ENCODE measurements around the gene MIP.
"Not testable (repeated sequence)": the region's sequence is repeated elsewhere in the genome, so short reads cannot be mapped to it uniquely, and the experiment has no call there.

The MIP gene

DNA sequence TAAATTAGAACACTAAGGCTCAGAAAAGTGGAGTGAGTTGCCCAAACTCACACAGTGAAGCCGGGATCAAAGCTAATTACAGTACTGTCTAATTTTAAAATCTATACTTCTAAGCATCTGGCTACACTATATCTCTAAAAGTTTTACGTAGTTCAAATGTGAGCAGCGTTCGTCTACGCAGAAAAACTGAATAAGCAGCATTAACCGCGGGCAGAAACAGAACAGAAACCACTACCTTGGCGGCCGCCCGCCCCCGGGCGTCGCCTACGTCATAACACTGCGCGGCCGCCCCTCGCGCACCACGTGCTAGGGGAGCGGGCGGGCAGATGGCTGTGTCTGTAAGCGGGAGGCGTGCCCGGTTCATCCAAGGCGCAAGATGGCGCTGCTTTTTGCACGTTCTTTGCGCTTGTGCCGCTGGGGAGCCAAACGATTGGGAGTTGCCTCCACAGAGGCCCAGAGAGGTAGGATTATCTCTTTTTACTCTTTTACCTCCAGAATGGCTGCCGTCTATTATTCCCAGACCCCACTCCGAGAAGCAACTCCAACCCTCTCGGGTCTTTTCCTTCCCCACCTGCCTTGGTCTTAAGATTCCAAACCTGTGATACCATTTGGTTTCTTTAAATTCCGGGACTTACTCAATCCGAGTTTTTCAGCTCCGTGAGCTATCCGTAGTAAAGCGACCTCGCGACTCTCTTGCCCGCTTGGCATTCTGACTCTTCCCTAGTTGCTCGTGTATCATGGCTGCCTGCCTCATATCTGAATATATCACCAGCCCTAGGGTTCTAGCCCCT lies 14.0 kb upstream of the MIP start, which contains the start of gene SPRYD4:
SPRYD4 (plus strand) TSS at position 363 of the 791 bp plus-strand sequence; CDS start at position 377, 14 bp downstream.
- DNase-seq (ENCODE audit: low read depth in 2 of 2), result peak; percentile 86 to 87

DNA sequence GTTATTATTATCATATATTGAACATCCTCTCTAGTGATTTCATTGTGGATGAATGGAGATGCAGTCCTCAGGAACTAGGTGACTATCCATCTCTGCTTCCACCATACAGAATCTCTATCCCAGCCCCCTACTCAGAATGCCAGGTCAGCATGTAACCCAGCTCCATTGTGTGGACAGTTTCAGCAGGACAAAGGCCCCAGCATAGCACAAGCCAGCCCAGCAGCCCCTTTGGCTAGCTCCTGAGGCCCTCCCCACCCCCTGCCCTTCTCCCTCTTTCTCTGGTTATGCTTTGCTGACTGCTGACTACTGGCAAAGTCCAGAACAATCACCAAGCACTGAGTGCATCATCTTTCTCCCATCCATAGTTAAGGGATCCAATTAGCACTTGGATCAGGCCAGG lies 8.1 kb upstream of the MIP start:
- DNase-seq (ENCODE audit: low read depth in 2 of 2), result no peak

DNA sequence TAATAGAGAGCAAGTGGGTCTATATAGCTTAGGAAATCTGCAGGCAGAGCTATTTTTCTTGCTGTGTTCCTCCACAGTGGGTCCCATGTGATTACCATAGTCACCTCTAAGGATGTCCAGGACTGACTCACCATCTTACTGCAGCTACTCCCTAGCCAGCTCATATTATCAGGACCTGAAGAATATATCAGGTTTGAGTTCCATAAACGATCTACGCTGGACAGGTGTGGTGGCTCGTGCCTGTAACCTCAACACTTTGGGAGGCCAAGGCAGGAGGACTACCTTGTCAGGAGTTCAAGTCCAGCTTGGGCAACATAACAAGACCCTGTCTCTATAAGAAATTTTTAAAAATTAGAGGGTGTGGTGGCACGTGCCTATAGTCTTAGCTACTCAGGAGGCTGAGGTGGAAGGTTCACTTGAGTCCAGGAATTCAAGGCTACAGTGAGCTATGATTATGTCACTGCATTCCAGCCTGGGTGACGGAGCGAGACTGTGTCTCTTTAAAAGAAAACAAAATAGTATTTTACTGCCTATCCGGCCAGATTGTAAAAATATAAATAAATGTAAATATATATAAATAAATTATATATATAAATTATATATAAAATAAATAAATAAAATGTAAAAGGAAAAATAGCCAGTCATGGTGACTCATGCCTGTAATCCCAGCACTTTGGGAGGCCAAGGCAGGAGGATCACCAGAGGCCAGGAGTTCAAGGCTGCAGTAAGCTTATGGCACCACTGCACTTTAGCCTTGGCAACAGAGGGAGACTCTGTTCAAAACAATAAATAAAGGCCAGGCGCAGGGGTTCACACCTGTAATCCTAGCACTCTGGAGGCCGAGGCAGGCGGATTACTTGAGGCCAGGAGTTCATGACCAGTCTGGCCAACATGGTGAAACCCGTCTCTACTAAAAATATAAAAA lies 7.0 kb upstream of the MIP start:
- no peak for DNase-seq (ENCODE audit: low read depth in 2 of 2)

DNA sequence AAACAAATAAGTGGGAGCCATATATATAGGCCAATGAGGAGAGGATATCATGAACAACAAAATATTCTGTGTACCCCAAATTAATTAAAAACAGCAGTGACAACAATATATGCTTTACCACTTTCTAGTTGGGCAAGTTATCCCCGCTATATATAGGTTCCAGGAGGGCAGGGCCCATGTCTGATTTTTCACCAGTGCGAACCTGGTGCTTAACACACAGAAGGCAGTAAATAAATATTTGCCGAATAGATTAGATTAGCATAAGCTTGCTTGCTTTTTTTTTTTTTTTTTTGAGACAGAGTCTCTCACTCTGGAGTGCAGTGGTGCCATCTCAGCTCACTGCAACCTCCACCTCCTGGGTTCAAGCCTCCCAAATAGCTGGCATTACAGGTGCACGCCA lies 3.4 kb upstream of the MIP start:
- DNase-seq (ENCODE audit: low read depth in 2 of 2), result no peak

DNA sequence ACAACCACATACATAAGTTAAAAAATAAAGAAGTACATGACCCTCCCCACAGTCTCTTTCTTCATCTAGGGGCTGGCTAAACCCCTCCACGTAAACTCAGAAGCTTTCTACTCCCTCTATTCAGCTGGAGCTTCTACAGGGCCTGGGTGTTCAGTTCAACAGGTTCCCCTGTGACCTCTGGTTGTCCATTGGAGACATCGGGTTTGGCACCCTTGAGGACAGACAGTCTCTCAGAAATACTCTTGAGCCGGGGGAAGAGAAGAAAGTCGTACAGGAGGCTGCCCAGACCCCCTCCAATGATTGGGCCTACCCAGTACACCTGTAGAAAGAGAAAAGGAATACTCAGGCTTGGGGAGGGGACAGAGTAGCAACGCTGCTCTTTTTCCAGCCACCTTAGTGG lies 3.3 kb downstream of the MIP start:
- no peak for DNase-seq (ENCODE audit: low read depth in 2 of 2)

DNA sequence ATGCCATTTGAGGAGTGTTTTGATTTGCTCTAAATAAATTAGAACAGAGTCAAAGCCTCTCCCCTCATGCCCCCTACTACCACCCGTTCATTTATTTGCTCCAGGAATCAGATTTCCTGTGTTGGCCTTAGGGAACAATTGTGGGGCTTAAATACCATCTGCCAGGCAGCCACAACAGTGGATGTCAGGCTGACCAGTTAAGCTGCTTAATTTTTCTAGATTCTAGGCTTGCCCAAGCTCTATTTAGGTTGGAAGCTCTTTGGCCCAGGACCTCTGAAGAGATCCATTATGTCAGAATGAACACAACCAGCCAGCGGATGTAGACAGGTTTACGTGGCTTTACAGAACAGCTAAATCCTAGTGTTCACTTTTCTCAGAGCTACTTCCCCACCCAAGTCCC lies 4.2 kb downstream of the MIP start:
- no peak for DNase-seq (ENCODE audit: low read depth in 2 of 2)

DNA sequence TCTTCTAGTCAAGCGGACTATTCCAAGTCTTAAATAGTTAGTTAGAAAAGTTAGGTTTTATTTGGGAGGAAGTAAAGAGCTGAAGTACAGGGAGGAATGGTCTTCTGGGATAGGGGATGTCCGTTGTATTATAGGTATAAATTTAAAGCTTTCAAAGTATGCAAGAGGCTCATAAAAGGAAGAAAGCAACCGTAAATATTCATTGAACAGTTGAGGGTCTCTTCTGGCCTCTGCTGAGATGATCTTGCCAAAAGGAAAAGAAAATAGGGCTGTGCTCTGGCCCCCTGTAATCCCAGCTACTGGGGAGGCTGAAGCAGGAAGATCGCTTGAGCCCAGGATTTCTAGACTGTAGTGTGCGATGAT lies 4.9 kb downstream of the MIP start:
- no peak for DNase-seq (ENCODE audit: low read depth in 2 of 2)

DNA sequence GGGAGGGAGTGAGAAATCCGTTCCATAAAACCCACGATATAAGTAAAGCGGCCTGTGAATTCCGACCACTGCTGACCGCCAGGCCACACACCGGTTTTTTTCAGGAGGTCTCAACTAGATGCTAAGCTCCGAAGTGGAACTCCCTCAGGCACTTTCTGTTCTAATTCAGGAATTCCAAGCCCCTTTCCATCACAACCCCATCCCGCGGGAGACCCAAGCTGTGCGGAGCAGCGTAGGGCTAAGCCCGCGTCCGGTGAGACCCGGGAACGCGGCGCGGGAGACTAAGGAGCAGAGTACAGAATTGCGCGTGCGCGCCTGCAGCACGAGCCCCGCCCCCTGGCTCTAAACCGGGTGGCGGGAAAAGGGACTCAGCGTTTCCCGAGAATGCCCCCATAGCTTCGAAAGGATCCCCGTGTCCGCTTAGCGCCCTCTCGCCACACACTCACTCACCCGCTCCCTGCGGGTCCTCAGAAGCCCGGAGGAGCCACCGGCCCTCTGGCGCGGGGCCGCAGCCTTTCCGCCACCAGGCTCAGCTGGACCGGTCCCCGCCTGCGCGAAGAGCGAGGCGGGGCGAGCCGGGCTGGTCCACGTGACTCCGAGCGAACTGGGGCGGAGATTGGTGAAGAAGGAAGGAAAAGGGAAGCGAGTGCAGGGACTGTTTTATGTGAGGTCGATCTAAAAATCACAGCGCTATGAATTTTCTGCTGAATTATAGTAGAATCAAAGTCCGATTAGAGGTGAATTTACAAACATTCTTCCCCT lies 5.4 kb downstream of the MIP start, which contains the start of gene TIMELESS:
TIMELESS (minus strand) TSS at position 567 of the 762 bp plus-strand sequence. CDS start 15,256 bp downstream, outside the sequence.
- peak; percentile 83 to 84 for DNase-seq (ENCODE audit: low read depth in 2 of 2)

DNA sequence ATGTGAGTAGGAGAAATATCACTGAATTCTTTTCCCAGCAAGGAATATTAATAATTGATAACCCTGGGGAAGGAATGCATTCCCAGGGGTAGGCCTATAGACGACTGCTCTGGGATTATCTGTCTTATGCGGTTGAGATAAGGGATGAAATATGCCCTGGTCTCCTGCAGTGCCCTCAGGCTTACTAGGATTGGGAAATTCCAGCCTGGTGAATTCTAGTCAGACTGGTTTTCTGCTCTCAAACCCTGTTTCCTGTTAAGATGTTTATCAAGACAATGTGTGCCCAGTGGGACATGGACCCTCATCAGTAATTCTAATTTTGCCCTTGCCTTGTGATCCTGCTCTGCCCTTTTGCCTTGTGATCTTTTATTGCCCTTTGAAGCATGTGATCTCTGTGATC lies 11.2 kb downstream of the MIP start:
- not testable (repeated sequence) for DNase-seq (ENCODE audit: low read depth in 2 of 2)

DNA sequence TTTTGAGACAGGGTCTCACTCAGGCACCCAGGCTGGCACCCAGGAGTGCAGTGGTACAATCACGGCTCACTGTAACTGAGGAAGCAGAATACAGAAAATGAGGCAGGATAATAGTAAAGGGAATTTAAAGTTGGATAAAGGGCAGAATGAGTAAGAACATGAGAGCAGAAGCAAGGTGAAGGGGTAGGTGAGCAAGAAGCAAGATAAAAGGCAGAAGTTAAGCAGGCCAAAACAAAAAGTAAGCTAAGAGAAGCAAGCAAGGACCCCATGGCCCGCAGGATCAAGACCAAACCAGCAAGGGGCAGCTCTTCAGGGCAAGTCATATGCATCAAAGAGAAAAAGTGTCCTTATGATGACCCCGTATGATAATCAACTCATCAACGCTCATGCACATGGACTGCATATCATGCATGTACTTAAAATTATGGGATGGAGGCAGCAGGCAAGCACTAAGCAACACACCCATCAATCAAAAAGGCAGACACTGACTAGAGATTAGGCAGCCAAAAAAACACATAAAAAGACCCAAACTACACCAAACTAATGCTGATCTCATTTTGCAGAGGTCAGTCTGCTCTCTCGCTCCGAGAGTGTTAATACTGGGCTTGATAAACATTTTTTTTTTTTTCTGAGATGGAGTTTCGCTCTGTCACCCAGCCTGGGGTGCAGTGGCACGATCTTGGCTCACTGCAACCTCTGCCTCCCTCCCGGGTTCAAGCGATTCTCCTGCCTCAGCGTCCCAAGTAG lies 16.9 kb downstream of the MIP start:
- no peak for DNase-seq (ENCODE audit: low read depth in 2 of 2)

DNA sequence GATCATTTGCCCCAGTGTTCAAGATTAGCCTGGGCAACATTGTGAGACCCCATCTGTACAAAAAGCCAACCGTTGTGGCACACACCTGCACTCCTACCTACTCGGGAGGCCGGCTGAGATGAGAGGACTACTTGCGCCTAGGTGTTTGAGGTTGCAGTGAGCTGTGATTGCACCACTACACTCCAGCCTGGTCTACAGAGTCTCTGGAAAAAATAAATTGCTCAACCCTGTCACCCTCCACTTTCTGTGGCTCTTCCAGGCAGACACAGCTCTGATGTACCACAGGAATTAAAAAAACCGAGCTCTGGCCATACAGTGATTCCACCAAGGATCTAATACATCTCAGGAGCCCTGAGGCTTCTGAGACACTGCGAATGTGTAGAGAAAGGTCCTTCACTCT lies 19.6 kb downstream of the MIP start:
- DNase-seq (ENCODE audit: low read depth in 2 of 2), result no peak

DNA sequence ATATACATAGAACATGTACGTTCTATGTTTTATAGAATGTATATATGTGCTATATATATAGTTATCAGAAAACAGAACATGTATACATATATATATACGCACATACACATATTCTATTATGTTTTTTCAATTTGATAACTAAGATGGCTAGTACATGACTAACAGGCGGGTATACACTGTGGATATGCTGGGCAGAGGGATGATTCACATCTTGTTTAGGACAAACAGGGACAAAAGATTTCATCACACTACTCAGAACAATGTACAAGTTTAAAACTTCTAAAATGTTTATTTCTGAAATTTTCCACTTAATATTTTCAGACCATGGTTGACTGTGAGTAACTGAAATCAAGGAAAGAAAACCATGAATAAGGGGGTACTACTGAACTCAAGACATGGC lies 22.6 kb downstream of the MIP start:
- DNase-seq (ENCODE audit: low read depth in 2 of 2), result no peak

DNA sequence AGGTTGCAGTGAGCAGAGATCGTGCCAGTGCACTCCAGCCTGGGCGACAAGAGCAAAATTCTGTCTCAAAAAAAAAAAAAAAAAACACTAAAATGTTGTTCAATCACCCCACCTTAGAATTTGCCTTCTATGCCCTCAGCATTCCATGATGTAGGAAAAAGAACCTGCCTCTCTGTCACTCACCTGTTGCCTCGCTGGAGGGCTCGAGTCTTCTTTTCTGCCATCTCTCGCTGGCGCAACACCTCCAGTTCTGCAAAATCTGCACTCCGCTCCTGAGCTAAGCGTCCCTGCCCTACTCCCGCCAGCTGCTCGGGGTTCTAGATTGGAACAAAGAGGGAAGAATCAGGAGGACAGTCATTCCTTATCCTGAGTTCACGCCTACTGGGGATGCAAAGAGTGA lies 23.2 kb downstream of the MIP start:
- no peak for DNase-seq (ENCODE audit: low read depth in 2 of 2)

DNA sequence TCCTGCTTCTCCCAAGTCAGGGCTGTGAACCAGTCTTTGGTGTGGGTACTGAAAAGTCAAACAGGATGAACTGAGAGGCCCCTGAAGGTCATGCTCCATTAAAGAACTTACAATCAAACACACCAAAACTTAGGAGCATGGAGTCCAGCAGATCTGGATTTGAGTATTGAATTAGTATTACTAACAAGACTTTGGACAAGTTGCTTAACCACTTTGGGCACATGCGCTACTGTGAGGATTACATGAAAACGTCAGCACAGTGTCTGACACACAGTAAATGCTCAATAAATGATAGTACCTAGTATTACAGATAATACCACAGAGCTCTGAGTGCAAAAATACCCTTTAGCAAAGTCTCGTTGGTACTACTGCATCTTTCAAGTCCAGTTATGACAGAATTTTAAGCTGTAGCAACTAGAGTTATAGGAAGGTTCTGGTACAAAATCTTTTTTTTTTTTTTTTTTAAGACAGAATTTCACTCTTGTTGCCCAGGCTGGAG lies 28.5 kb downstream of the MIP start:
- DNase-seq (ENCODE audit: low read depth in 2 of 2), result no peak

DNA sequence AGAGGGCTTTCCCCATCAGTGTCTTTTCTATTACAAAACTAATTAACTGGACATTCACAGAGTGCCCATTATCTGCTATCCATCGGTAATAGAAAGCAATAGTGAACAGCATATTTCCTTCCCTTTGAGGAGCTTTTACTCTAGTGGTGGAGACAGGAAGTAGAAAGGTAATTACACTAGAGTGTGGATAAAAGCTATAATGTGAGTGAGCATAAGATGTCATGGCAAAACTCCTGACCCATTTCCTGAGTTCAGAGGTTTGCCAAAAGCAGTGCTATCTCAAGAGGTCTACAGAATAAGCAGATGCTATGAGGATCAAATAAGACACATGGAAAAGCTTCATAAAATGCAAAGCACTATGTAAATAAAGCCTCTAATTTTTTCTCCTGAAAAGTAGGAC lies 29.3 kb downstream of the MIP start:
- no peak for DNase-seq (ENCODE audit: low read depth in 2 of 2)

DNA sequence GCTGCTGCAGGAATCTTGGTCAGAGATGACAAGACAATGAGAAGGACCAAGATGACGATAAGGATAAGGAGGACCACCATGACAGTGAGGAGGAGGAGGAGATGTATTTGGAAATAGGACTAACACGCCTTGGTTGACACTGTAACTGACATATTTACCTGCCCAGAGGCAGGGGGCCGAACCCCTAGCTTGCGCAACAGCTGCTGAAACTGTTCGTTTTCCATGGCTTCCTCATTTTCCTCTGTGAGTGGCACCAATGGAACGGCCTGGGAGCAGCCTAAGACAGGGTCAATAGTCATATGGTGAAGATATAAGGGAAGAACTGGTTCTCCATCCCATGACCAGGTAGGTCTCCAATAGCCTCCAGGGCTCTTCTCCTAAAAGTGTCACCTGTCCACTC lies 34.0 kb downstream of the MIP start:
- DNase-seq (ENCODE audit: low read depth in 2 of 2), result no peak

DNA sequence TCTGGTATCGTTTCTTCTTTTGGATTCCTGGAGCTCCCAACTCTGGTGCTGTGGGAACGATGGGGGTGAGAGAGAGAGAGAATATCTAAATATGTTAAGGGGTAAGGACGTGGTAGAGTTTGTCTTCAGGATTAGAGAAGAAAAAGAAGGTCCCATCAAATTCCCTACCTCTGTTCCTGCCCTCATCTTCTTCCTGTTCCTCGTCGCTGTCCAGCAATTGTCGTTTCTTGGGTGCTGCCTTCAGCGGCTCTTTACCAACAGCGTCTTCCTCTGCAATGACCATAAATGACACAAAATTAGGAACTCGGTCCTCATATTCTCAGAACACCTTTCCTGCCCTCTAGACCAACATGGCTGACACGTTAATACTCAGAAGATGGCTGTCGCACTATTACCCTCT lies 36.7 kb downstream of the MIP start:
- no peak for DNase-seq (ENCODE audit: low read depth in 2 of 2)

DNA sequence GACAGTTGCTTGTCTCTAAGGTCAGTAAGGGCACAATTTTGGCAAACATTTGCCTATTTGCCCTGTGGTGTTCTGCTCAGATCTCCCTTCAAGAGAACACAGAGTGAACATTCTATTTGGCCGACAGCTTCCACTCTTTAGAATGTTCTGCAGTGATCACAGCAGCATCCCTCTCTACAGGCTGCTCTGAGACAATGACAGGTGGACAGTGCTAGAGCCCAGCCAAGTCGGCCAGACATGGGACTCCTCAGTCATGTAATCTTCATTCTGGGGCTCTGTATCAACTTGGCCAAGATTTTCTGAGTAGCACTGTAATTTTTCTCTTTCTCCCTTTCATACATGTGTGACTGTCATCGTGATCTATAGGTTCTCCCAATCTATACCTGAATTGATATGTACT lies 40.1 kb downstream of the MIP start:
- no peak for DNase-seq (ENCODE audit: low read depth in 2 of 2)

DNA sequence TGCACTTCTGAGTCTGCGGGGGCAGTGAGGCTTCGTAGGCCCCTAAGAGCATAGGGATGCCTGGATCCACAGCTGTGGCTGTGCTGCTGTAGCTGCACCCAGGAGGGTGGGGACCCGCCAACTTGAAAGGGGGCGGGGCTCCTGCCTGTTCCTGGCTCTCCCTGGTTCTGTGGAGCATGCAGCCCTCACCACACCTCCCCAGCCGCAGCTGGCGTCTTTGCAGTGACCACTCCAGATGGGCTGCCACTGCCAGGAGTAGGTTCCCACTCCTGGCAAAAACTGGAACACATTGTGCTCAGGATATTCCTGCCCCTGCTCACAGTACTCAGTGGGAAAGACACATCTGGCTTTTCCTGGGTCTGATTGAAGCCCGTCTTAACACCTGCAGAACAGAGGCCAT lies 41.1 kb downstream of the MIP start:
- DNase-seq (ENCODE audit: low read depth in 2 of 2), result no peak

DNA sequence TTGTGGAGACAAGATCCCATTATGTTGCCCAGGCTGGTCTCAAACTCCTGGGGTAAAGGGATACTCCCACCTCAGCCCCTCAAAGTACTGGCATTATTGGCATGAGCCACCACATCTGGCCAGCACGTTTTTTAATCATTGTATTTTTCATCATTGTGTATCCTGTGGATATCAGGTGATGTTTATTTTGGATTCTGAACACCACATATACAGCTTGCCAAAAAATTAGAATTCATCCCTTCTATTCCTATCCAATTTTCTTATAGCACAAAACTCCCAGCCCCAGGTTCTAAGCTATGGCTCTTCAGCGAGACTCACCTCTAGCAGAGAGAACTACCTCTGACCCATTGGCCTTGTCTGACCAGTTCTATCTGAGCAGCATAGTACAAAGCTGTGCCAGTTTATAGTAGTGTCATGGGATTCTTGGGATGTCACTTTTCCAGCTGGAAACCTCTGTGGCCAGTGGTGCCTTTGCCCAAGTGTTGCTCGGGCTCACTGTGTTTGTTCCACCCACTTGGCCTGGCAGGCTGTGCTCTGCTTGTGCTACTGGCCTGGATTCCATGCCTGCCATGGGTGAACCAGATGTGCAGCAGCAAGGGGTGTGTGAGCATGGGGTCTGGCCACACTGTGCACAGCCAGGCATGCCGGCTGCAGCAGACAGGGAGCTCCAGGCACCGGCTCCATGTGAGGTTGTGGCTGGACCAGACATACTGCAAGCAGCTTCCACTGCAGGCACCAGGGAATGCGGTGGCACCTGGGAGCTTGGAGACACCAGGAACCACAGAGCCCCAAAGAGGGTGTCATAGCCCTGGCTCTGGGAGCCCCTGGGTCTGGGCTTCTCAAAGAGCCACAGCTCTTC lies 42.4 kb downstream of the MIP start:
- DNase-seq (ENCODE audit: low read depth in 2 of 2), result no peak
